Activated T-cell treated with anti-CD3 and anti-CD28 coated beads, Interleukin-2, amount 50 U/mL, for 4 hours (primary cell): ENCODE measurements around the gene MIR17HG. TPM values are rescaled to one million over a fixed set of nuclear protein-coding genes. Genes with fewer than 3 reads are reported as not detected.

Experiments
- ATAC-seq, 2 donors: fragments of 200-7000 bp; cut with Tn5 transposase; one replicate each; pipeline ENCODE4 v1.10.0; 2021
- DNase-seq: peaks from one replicate; pipeline ENCODE4 v3.0.0-alpha.2; 2020
- H3K27me3 Mint-ChIP-seq: one replicate; pipeline ENCODE4 v1.8.0; 2021; ENCODE audit warnings: low read depth, mixed read lengths
- H3K36me3 Mint-ChIP-seq: one replicate; pipeline ENCODE4 v1.8.0; 2022; ENCODE audit warnings: mixed read lengths; ENCODE audit not compliant: insufficient read depth
- H3K4me1 Mint-ChIP-seq: one replicate; pipeline ENCODE4 v1.8.0; 2021; ENCODE audit warnings: low read depth, mixed read lengths
- H3K4me3 Mint-ChIP-seq: one replicate; pipeline ENCODE4 v1.8.0; 2021; ENCODE audit warnings: mild to moderate bottlenecking, moderate library complexity, mixed read lengths
- H3K9me3 Mint-ChIP-seq: one replicate; pipeline ENCODE4 v1.8.0; 2021; ENCODE audit warnings: mixed read lengths
- total RNA-seq, 3 donors: library from RNA; stranded (reverse); gene quantifications; one replicate each; pipeline ENCODE4 v1.2.1, GENCODE V29; 2021

Gene MIR17HG
- total RNA-seq, 3 donors from 2014 or later: 33.9 to 35.6 (median 34.6) TPM

DNA sequence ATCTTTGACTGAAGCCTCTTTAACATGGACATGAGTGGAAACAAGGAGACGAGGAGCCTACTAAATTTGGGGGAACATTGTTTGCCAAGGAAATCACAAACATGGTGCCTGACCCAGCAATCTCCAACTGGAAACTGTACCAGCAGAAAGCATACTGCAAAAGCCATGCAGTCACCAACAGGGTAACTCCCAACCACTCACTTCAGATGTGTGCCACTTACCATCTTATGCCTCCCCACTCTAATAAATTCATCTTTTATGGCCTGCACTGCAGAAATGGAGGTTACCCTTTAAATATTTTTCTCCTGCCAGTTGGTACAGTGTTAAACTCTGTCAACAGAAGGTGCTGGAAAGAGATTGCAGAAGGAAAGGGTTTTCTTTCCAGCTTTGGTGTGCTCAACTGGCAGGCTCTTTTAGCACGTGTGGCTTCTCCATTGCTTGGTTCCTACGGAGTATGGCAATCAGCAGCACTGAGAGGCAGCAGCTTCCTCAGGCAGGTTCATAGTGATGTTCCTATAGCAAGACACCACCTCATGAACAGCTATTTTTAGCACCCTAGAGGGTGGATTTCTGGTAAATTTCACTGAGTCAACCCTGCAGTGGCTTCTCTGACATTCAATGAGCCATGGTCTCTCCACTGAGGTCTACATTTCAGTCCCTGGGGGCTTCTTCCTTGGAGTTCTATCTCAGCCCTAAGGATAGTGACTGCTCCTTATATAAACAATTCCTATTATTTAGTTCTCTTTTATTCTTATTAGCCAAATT is 21.4 kb downstream of the MIR17HG start:
- Mint-ChIP-seq H3K4me3 (peak overlapping the region; percentile 52), H3K9me3 (no peaks in the 10 kb centered on the region), H3K4me1 (peaks cover 18% of the 10 kb centered on the region), H3K36me3 (peaks cover 2% of the 10 kb centered on the region), H3K27me3 (peaks cover 4% of the 10 kb centered on the region)
- ATAC-seq: peak; percentile 81 to 83
- DNase-seq: no peak

DNA sequence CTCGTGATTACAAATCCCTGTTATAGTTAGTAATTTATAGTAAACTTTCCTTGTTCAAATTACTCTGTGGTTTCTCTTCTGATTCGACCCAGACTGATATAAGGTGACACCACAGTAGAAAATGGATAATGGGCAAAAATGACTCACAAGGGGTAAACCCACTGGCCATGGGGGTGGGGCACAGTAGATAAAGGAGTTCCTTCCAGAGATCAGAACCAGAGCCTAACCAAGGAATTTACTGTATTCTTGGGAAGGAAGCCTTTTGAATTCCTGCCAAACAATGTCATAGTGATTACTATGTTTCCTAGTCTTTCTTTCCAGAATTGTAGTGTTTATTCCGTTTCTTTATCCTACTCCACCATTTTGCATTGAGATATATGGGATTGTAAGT is 21.9 kb downstream of the MIR17HG start:
- peaks cover 7% of the 10 kb centered on the region for H3K27me3 Mint-ChIP-seq
- DNase-seq (no peak), ATAC-seq (peak; percentile 66 to 79)
- H3K9me3 Mint-ChIP-seq: no peaks in the 10 kb centered on the region
- H3K4me3 Mint-ChIP-seq: no peak overlapping the region
- H3K4me1 Mint-ChIP-seq: peaks cover 18% of the 10 kb centered on the region
- peaks cover 2% of the 10 kb centered on the region for H3K36me3 Mint-ChIP-seq

GRCh38 chr13:91370501-91370900 is 23.0 kb downstream of the MIR17HG start:
- Mint-ChIP-seq H3K9me3 (no peaks in the 10 kb centered on the region), H3K27me3 (peaks cover 11% of the 10 kb centered on the region), H3K4me1 (peaks cover 22% of the 10 kb centered on the region), H3K4me3 (no peak overlapping the region), H3K36me3 (peaks cover 2% of the 10 kb centered on the region)
- DNase-seq (no peak), ATAC-seq (no peak)

DNA sequence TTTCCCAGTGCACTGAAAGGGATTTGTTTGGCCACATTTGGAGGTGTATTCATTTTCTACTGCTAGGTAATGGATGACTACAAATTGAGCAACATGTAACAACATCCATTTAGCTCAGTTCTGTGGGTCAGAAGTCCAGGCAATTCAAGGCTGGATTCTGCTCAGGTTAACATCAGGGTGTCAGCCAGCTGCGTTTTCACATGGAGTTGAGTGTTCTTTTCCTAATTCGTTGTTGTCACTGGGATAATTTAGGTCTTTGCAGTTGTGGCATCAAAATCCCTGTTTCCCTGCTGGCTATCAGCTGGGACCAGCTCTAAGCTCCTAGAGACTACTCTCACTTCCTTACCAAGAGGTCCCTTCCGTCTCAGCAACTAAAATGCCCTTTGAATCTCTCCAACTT is 25.4 kb downstream of the MIR17HG start:
- ATAC-seq: no peak
- Mint-ChIP-seq H3K4me1 (peaks cover 19% of the 10 kb centered on the region), H3K27me3 (peaks cover 11% of the 10 kb centered on the region), H3K4me3 (no peak overlapping the region), H3K9me3 (no peaks in the 10 kb centered on the region), H3K36me3 (no peaks in the 10 kb centered on the region)
- no peak for DNase-seq

DNA sequence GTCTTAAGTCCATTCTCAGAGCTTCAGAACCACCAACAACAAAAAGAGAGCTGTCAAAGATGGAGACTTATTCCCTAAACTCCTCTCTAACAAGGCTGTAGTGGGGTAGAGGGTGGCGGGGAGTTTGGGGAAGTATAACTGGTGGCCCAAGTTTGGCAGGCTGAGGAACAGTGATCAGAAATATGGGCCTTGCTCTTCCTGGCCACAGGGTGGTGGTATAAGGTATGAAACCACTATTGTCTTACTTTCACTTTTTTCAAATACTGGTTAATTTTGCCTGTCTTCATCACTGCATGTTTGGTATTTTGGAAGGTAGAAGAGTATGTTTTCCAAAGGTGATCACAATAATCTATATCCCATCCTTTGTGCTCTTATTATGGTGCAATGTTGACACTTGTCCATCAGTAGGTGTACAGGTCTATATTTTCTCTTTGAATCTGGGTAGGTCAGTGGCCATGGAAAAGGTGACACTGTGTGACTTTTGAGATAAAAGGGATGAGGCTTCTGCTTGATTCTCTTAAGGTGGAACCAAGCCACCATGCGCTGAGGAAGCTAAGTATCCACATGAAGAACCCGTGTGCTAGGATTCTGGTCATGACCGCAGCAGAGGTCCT is 27.7 kb downstream of the MIR17HG start:
- Mint-ChIP-seq H3K36me3 (no peaks in the 10 kb centered on the region), H3K27me3 (peaks cover 11% of the 10 kb centered on the region), H3K9me3 (peaks cover 2% of the 10 kb centered on the region), H3K4me1 (peaks cover 4% of the 10 kb centered on the region), H3K4me3 (no peak overlapping the region)
- ATAC-seq (peak; percentile 79 to 82), DNase-seq (no peak)

- peaks cover 2% of the 10 kb centered on the region for H3K9me3 Mint-ChIP-seq
- H3K36me3 Mint-ChIP-seq: no peaks in the 10 kb centered on the region
- DNase-seq (no peak), ATAC-seq (no peak)
- no peak overlapping the region for H3K4me3 Mint-ChIP-seq
- H3K4me1 Mint-ChIP-seq: no peaks in the 10 kb centered on the region
- peaks cover 8% of the 10 kb centered on the region for H3K27me3 Mint-ChIP-seq
These were observed 33.9 kb downstream of the MIR17HG start for GRCh38 chr13:91381371-91381770.

DNA sequence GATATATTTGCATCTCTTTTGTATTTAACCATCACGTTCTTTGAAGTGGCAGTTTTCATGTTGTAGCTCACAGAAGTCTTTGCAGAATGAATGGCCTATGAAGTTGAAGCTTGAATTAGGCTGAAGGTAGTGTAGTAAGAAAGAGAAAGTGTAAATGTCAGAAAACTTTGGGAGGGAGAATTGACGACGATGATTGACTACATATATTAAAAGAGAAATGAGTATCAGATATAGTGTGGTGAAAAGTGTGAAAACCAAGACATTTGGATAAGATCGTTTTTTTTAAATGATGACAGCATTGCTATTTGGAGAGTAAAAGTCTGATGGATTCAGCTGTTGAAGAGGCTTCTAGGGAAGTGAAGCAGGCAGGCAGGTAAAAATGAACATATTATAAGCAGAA is 36.3 kb downstream of the MIR17HG start:
- ATAC-seq: peak in 1 of 2 donors; percentile 48
- no peak for DNase-seq
- H3K36me3 Mint-ChIP-seq: no peaks in the 10 kb centered on the region
- H3K4me1 Mint-ChIP-seq: no peaks in the 10 kb centered on the region
- H3K9me3 Mint-ChIP-seq: peaks cover 2% of the 10 kb centered on the region
- H3K4me3 Mint-ChIP-seq: no peak overlapping the region
- H3K27me3 Mint-ChIP-seq: peaks cover 18% of the 10 kb centered on the region

GRCh38 chr13:91384896-91385295 is 37.4 kb downstream of the MIR17HG start:
- Mint-ChIP-seq H3K4me1 (no peaks in the 10 kb centered on the region), H3K36me3 (no peaks in the 10 kb centered on the region), H3K4me3 (no peak overlapping the region), H3K9me3 (no peaks in the 10 kb centered on the region), H3K27me3 (peaks cover 25% of the 10 kb centered on the region)
- DNase-seq (no peak), ATAC-seq (no peak)

GRCh38 chr13:91389186-91389585 is 41.7 kb downstream of the MIR17HG start:
- ATAC-seq: no peak
- no peak overlapping the region for H3K4me3 Mint-ChIP-seq
- DNase-seq: no peak
- H3K4me1 Mint-ChIP-seq: no peaks in the 10 kb centered on the region
- no peaks in the 10 kb centered on the region for H3K36me3 Mint-ChIP-seq
- no peaks in the 10 kb centered on the region for H3K9me3 Mint-ChIP-seq
- peaks cover 44% of the 10 kb centered on the region for H3K27me3 Mint-ChIP-seq

GRCh38 chr13:91397595-91397994 is 50.1 kb downstream of the MIR17HG start:
- H3K4me1 Mint-ChIP-seq: peaks cover 8% of the 10 kb centered on the region
- no peaks in the 10 kb centered on the region for H3K9me3 Mint-ChIP-seq
- peaks cover 43% of the 10 kb centered on the region for H3K27me3 Mint-ChIP-seq
- DNase-seq (no peak), ATAC-seq (no peak)
- no peak overlapping the region for H3K4me3 Mint-ChIP-seq
- no peaks in the 10 kb centered on the region for H3K36me3 Mint-ChIP-seq

DNA sequence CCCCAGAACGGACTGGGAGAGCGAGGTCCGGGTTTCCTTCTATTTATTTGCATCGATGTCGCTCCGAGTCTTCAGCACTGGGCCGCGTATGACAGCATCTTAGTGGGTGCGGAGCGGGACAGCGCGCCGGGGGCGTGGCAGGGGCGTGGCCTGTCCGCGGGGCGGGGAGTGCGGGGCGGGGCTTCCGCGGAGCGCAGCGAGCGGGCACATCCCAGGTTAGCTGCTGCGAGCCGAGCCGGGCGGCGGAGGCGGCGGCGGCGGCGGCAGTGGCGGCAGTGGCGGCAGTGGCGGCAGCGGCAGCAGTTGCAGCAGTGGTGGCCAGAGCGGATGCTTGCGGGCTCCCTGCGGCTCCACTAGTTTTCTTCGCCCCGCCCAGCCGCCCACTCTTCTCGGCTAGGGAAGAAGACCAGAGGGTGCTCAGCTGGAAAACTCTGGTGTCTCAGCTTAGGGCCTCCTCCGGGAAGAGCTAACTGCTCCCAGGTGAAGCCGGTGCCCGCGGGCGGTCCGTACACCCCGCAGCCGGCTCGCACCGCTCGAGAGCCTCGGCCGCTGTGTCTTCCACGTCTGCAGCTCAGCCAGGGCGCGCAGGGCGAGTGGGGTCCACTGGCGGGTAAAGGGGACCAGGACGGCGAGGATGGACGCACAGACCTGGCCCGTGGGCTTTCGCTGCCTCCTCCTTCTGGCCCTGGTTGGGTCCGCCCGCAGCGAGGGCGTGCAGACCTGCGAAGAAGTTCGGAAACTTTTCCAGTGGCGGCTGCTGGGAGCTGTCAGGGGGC is 51.1 kb downstream of the MIR17HG start, which contains the start of gene GPC5:
TSS of gene GPC5 (plus strand) at position 209 of the 776 bp plus-strand sequence.
- no peaks in the 10 kb centered on the region for H3K9me3 Mint-ChIP-seq
- DNase-seq (peak; percentile 85), ATAC-seq (peak; percentile 98 to 100)
- H3K27me3 Mint-ChIP-seq: peaks cover 50% of the 10 kb centered on the region
- no peaks in the 10 kb centered on the region for H3K36me3 Mint-ChIP-seq
- peak within 1 kb of the TSS; percentile 72 for H3K4me3 Mint-ChIP-seq
- H3K4me1 Mint-ChIP-seq: peaks cover 8% of the 10 kb centered on the region

DNA sequence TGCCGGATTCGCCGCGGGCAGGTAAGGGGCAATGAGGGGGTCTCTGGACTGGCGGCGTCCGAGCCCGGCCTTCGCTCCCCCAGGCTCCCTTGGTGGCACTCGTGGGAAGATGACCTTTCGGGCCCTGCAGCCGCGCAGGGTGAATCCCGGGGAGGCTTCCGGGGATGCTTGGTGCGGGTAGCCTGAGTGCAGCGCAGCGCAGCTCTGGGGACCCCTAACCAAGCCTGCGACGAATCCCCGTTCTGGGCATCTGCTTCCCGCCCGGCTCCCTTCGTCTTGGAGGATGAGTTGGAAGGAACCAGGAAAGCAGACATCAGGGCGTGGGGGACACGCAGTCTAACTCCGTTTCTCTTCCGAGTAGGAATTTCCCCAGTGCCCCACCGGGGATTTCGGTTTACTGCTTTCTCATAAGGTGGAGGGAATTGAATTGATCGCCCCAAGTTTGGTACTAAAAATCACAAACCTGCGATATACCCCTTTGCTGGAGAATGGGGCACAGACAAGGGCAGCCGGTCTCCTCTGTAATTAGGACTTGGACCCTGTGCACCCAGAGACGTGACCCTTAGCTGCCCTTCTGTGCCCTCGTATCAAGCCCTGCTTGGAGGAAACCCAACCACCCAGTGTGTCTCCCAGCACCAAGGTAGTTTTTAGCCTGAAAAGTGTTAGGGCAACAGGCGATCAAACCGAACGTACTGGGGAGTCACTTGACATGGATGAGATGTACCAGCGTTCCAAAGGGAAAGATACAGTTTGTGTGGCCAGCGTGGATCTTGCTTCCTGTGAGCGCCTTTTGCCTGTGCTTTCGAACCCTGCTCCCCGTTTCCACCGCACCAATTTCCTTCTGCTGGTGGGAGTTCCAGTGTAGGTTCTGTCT is 51.9 kb downstream of the MIR17HG start:
- DNase-seq (no peak), ATAC-seq (peak in 1 of 2 donors; percentile 3)
- H3K4me3 Mint-ChIP-seq: peak overlapping the region; percentile 72
- H3K9me3 Mint-ChIP-seq: no peaks in the 10 kb centered on the region
- peaks cover 8% of the 10 kb centered on the region for H3K4me1 Mint-ChIP-seq
- peaks cover 43% of the 10 kb centered on the region for H3K27me3 Mint-ChIP-seq
- H3K36me3 Mint-ChIP-seq: no peaks in the 10 kb centered on the region

- no peak for DNase-seq
- Mint-ChIP-seq H3K4me3 (peak overlapping the region; percentile 72), H3K27me3 (peaks cover 37% of the 10 kb centered on the region), H3K4me1 (peaks cover 8% of the 10 kb centered on the region), H3K9me3 (no peaks in the 10 kb centered on the region), H3K36me3 (no peaks in the 10 kb centered on the region)
- ATAC-seq: no peak
These were observed 52.5 kb downstream of the MIR17HG start for GRCh38 chr13:91400063-91400399.

DNA sequence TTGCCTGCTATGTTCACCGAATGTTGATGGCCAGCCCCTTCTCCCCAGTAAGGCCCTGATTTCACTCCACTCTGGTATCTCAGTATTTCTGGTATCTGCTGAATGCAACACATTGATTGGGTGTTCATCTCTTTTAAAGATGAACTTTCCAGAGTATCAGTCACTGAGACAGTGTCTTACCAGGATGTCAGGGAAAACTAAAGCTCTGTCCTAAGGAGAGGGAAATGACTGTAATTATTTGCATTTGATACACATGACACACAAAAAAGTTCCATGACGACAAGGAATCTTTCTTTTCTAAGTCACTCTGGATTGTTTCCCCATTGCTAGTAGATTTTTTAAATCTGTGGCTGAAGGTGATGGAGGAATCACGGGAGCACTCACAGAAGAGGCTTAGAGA is 53.2 kb downstream of the MIR17HG start:
- Mint-ChIP-seq H3K9me3 (no peaks in the 10 kb centered on the region), H3K27me3 (peaks cover 30% of the 10 kb centered on the region), H3K4me3 (no peak overlapping the region), H3K4me1 (peaks cover 8% of the 10 kb centered on the region), H3K36me3 (no peaks in the 10 kb centered on the region)
- no peak for ATAC-seq
- DNase-seq: no peak
